ENCODE measurements around the gene CAND2. TPM values are rescaled to one million over a fixed set of nuclear protein-coding genes. Genes with fewer than 3 reads are reported as not detected.

CAND2 gene
- total and polyA plus RNA-seq, 10 of the 15 experiments (the other 5 are each of a cell fraction or from before 2014, with no cell fraction given), result 0.03 to 1.9 (median 0.52) TPM

DNA sequence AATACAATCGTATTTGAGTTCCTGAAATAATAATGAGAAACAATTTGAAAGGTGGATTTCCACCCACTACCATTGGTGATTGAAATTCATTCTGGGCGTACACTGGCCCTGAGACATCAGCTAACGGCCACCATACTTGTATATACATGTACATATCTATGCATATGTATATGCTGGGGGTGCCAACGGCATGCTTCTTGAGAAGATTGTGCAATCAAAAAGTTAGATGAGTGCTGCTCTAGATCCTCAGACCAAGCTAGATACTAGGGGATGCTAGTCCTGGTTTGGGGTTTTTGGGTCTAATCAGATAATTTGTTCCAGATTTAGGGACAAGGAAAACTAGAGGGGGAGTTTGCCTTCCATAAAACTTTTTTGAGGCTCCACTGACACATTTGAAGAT is 40.3 kb upstream of the CAND2 start (continued):
- TF ChIP-seq, protein P1, sequence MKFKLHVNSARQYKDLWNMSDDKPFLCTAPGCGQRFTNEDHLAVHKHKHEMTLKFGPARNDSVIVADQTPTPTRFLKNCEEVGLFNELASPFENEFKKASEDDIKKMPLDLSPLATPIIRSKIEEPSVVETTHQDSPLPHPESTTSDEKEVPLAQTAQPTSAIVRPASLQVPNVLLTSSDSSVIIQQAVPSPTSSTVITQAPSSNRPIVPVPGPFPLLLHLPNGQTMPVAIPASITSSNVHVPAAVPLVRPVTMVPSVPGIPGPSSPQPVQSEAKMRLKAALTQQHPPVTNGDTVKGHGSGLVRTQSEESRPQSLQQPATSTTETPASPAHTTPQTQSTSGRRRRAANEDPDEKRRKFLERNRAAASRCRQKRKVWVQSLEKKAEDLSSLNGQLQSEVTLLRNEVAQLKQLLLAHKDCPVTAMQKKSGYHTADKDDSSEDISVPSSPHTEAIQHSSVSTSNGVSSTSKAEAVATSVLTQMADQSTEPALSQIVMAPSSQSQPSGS (IDR thresholded peaks at IDR 0.05; ENCODE audit: low read length), result no peak
- no peak for TF ChIP-seq LARP7 (IDR thresholded peaks at IDR 0.05)

- ATAC-seq (no peak), DNase-seq (ENCODE audit: low read depth, low spot score) (no peak), FAIRE-seq (no peak)
- SMC1A ChIA-PET (ENCODE audit: uncharacterized antibody, unreplicated experiment), result no interaction called here
- no peak overlapping the region for H3K4me2 ChIP-seq (ENCODE audit: control insufficient read depth, insufficient read depth)
- no peak overlapping the region for H3K27ac ChIP-seq (ENCODE audit: control insufficient read depth, insufficient read depth)
- H3K9ac ChIP-seq (ENCODE audit: control insufficient read depth, insufficient read depth, low read length), result no peak overlapping the region
- H3K36me3 ChIP-seq (ENCODE audit: control insufficient read depth in 2 of 2, insufficient read depth in 2 of 2, low read length in 1 of 2), result no peaks in the 10 kb centered on the region
- no peak overlapping the region for H3K4me3 ChIP-seq
- RAD21 ChIA-PET (ENCODE audit: unreplicated experiment), result no interaction called here
- no peaks in the 10 kb centered on the region for H3K9me3 ChIP-seq (replicated peaks; ENCODE audit: control insufficient read depth, insufficient read depth, low read length)
- H3K4me1 ChIP-seq (ENCODE audit: control insufficient read depth, insufficient read depth, low read length), result peaks cover 24% of the 10 kb centered on the region
- no peaks in the 10 kb centered on the region for H4K20me1 ChIP-seq (ENCODE audit: control insufficient read depth, insufficient read depth)
- intact Hi-C loops (cut with micrococcal nuclease; ENCODE audit: unreplicated experiment), result no loop called here
- 61% methylated on average over 3 of the region's 3 CpGs for WGBS (ENCODE audit: insufficient coverage, insufficient replicate concordance, low lambda C conversion rate, missing lambda C conversion rate)
- CTCF ChIA-PET, result no interaction called here
- no peaks in the 10 kb centered on the region for H3K27me3 ChIP-seq (replicated peaks in 1 of 2; ENCODE audit: control insufficient read depth in 2 of 2, insufficient read depth in 2 of 2, low read length in 1 of 2)
- in situ Hi-C loops (cut with MboI), result no loop called here
- H3K79me2 ChIP-seq (ENCODE audit: control insufficient read depth, insufficient read depth, low read length), result no peaks in the 10 kb centered on the region
- BruUV-seq (replicated peaks), result no TSS peak
- POLR2A ChIA-PET, result interaction anchor here (0.6 kb wide), 1 partner anchor 475 kb away, joined by 4 read pairs; no protein-coding TSS in a partner anchor
- no peak overlapping the region for H2AFZ ChIP-seq (ENCODE audit: control insufficient read depth, low read depth, low read length)
- no peak for TF ChIP-seq CBFB (IDR thresholded peaks at IDR 0.05; ENCODE audit: low read depth)
- TF ChIP-seq NFYB (IDR thresholded peaks at IDR 0.05; ENCODE audit: insufficient read depth, low read depth, low read length), result no peak
- no peak for TF ChIP-seq ZBTB33 (IDR thresholded peaks at IDR 0.05)
- TF ChIP-seq NKRF (conservative IDR thresholded peaks at IDR 0.05), result no peak
- TF ChIP-seq, protein P2, sequence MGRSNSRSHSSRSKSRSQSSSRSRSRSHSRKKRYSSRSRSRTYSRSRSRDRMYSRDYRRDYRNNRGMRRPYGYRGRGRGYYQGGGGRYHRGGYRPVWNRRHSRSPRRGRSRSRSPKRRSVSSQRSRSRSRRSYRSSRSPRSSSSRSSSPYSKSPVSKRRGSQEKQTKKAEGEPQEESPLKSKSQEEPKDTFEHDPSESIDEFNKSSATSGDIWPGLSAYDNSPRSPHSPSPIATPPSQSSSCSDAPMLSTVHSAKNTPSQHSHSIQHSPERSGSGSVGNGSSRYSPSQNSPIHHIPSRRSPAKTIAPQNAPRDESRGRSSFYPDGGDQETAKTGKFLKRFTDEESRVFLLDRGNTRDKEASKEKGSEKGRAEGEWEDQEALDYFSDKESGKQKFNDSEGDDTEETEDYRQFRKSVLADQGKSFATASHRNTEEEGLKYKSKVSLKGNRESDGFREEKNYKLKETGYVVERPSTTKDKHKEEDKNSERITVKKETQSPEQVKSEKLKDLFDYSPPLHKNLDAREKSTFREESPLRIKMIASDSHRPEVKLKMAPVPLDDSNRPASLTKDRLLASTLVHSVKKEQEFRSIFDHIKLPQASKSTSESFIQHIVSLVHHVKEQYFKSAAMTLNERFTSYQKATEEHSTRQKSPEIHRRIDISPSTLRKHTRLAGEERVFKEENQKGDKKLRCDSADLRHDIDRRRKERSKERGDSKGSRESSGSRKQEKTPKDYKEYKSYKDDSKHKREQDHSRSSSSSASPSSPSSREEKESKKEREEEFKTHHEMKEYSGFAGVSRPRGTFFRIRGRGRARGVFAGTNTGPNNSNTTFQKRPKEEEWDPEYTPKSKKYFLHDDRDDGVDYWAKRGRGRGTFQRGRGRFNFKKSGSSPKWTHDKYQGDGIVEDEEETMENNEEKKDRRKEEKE (IDR thresholded peaks at IDR 0.05), result no peak
- no peak for TF ChIP-seq E4F1 (IDR thresholded peaks at IDR 0.05; ENCODE audit: borderline replicate concordance, partially characterized antibody)
- TF ChIP-seq NR2F1 (conservative IDR thresholded peaks at IDR 0.05), result no peak
- no peak for TF ChIP-seq SREBF2 (IDR thresholded peaks at IDR 0.05; ENCODE audit: low read length)
- no peak for TF ChIP-seq NR2C2 (IDR thresholded peaks at IDR 0.05; ENCODE audit: borderline replicate concordance, control insufficient read depth, insufficient read length, low read depth)
- no peak for TF ChIP-seq ASH2L (IDR thresholded peaks at IDR 0.05; ENCODE audit: borderline replicate concordance, low read depth)
Measured at GRCh38 chr3:12756635-12757034, 39.8 kb upstream of the CAND2 start.

Measured in GM12878 (cell line).